SK-N-SH (cell line): ENCODE measurements around the gene SCD.
A peak's percentile ranks its signal among the peaks of the same experiment; 100 is the strongest.

Experiments used
- CHD2 ChIP-seq: fragments of 150-350 bp; IDR thresholded peaks from 2 replicates; pipeline ENCODE4 v1.6.1; 2018; ENCODE audit warnings: low read length; ENCODE audit not compliant: partially characterized antibody
- CTCF ChIP-seq: fragments of 200-600 bp; sonication (generic); IDR thresholded peaks from 2 replicates; pipeline ENCODE4 v1.6.1; 2017; ENCODE audit warnings: antibody characterized with exemption, mild to moderate bottlenecking, moderate library complexity
- ELF1 ChIP-seq: IDR thresholded peaks from 2 replicates; pipeline ENCODE4 v1.4.0; 2012
- EP300 ChIP-seq, 2 experiments: IDR thresholded peaks; 2 replicates each; pipeline versions ENCODE4 v1.4.0 to v1.6.1; 2012; ENCODE audit warnings: borderline replicate concordance in 1 of 2, low read depth in 1 of 2, low read length in 1 of 2
- FOXJ3 ChIP-seq: sonication (generic); formaldehyde crosslinking; IDR thresholded peaks from 2 replicates; pipeline ENCODE4 v1.5.1; 2020; ENCODE audit warnings: mild to moderate bottlenecking, missing genetic modification reagents
- FOXM1 ChIP-seq: IDR thresholded peaks from 2 replicates; pipeline ENCODE4 v1.4.0; 2012; ENCODE audit warnings: low read depth, mild to moderate bottlenecking
- GABPA ChIP-seq: IDR thresholded peaks from 2 replicates; pipeline ENCODE4 v1.4.0; 2012; ENCODE audit warnings: low read depth, mild to moderate bottlenecking
- JUND ChIP-seq: IDR thresholded peaks from 2 replicates; pipeline ENCODE4 v1.4.0; 2012
- PBX3 ChIP-seq: IDR thresholded peaks from 2 replicates; pipeline ENCODE4; 2012
- POLR2AphosphoS5 ChIP-seq: IDR thresholded peaks from 2 replicates; pipeline ENCODE4 v1.6.1; 2012; ENCODE audit warnings: low read depth, low read length
- SMC3 ChIP-seq: IDR thresholded peaks from 2 replicates; pipeline ENCODE4 v1.6.1; 2012; ENCODE audit warnings: low read depth, low read length, improper control_type of control experiment
- YY1 ChIP-seq: IDR thresholded peaks from 2 replicates; pipeline ENCODE4 v1.4.0; 2012; ENCODE audit warnings: low read depth, mild to moderate bottlenecking
- TF ChIP-seq, protein P1 (sequence below): IDR thresholded peaks from 2 replicates; pipeline ENCODE4 v1.4.0; 2012; ENCODE audit warnings: low read depth
- TF ChIP-seq, protein P2 (sequence below): IDR thresholded peaks from 2 replicates; pipeline ENCODE4 v1.6.1; 2012; ENCODE audit warnings: mild to moderate bottlenecking, low read depth, low read length, moderate library complexity

- TF ChIP-seq CTCF = no peak
- TF ChIP-seq, protein P1, sequence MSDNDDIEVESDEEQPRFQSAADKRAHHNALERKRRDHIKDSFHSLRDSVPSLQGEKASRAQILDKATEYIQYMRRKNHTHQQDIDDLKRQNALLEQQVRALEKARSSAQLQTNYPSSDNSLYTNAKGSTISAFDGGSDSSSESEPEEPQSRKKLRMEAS = peak; percentile 42; the same call in 1 of the 2 replicates
- TF ChIP-seq PBX3 = peak; percentile 92
- TF ChIP-seq, protein P2, sequence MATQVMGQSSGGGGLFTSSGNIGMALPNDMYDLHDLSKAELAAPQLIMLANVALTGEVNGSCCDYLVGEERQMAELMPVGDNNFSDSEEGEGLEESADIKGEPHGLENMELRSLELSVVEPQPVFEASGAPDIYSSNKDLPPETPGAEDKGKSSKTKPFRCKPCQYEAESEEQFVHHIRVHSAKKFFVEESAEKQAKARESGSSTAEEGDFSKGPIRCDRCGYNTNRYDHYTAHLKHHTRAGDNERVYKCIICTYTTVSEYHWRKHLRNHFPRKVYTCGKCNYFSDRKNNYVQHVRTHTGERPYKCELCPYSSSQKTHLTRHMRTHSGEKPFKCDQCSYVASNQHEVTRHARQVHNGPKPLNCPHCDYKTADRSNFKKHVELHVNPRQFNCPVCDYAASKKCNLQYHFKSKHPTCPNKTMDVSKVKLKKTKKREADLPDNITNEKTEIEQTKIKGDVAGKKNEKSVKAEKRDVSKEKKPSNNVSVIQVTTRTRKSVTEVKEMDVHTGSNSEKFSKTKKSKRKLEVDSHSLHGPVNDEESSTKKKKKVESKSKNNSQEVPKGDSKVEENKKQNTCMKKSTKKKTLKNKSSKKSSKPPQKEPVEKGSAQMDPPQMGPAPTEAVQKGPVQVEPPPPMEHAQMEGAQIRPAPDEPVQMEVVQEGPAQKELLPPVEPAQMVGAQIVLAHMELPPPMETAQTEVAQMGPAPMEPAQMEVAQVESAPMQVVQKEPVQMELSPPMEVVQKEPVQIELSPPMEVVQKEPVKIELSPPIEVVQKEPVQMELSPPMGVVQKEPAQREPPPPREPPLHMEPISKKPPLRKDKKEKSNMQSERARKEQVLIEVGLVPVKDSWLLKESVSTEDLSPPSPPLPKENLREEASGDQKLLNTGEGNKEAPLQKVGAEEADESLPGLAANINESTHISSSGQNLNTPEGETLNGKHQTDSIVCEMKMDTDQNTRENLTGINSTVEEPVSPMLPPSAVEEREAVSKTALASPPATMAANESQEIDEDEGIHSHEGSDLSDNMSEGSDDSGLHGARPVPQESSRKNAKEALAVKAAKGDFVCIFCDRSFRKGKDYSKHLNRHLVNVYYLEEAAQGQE = no peak
- TF ChIP-seq SMC3 = no peak
- TF ChIP-seq FOXM1 = no peak
- peak; percentile 41; the same call in 1 of the 2 replicates for TF ChIP-seq POLR2AphosphoS5
- TF ChIP-seq GABPA = no peak
- TF ChIP-seq CHD2 = peak; percentile 73
- no peak for TF ChIP-seq FOXJ3 (CRISPR knock-in tag)
- TF ChIP-seq EP300 (IDR thresholded peaks at IDR 0.05; ENCODE audit: borderline replicate concordance in 1 of 2, low read depth in 1 of 2, low read length in 1 of 2) = peak in 1 of 2 experiments; percentile 71; a peak in 2 of 4 replicates
- TF ChIP-seq YY1 = no peak
- 0 out of 2 replicates have a peak, but pooled peaks have one; percentile 13 for TF ChIP-seq ELF1
- TF ChIP-seq JUND = peak; percentile 68
These were observed 17.8 kb downstream of the SCD start for GRCh38 chr10:100364735-100365391.
